SU-DHL-6 (cell line): ENCODE data around the gene NPAS2.

Source experiments
- EZH2phosphoT487 ChIP-seq: fragments of 200-600 bp; sonication (generic), shearing (Covaris generic); conservative IDR thresholded peaks from 2 replicates; pipeline ENCODE4 v1.6.1; 2018; ENCODE audit warnings: mild to moderate bottlenecking, antibody characterized with exemption, low read length, moderate library complexity, mixed read lengths
- TF ChIP-seq, protein P1 (sequence below): fragments of 200-600 bp; sonication (generic); IDR thresholded peaks from one replicate; pipeline ENCODE4 v1.5.1; 2017; ENCODE audit warnings: antibody characterized with exemption, mild to moderate bottlenecking, low read length, moderate library complexity; ENCODE audit not compliant: insufficient read depth, poor library complexity, severe bottlenecking

DNA sequence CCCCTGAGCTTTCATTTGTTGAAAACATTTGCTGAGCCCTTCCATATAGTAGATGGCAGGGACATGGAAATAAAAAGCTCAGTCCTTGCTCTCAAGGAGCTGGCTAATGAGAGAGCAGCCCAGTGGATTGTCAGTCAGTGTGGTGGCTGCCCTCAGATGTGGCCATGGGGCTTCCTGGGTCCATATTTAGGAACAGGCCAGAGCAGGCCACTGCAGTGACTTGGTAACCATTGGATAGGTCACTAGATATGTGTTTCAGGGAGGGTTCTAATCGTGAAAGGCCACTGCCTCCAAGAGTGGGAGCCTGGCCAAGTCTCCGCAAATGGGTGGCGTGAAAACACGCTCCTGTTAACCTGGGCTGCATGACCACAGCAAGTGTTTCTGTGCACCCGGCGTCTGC lies 37.4 kb downstream of the NPAS2 start:
- TF ChIP-seq, protein P1, sequence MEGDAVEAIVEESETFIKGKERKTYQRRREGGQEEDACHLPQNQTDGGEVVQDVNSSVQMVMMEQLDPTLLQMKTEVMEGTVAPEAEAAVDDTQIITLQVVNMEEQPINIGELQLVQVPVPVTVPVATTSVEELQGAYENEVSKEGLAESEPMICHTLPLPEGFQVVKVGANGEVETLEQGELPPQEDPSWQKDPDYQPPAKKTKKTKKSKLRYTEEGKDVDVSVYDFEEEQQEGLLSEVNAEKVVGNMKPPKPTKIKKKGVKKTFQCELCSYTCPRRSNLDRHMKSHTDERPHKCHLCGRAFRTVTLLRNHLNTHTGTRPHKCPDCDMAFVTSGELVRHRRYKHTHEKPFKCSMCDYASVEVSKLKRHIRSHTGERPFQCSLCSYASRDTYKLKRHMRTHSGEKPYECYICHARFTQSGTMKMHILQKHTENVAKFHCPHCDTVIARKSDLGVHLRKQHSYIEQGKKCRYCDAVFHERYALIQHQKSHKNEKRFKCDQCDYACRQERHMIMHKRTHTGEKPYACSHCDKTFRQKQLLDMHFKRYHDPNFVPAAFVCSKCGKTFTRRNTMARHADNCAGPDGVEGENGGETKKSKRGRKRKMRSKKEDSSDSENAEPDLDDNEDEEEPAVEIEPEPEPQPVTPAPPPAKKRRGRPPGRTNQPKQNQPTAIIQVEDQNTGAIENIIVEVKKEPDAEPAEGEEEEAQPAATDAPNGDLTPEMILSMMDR: no peak
- TF ChIP-seq EZH2phosphoT487: no peak
